ENCODE results near the gene ARMH1. TPM values are rescaled to one million over a fixed set of nuclear protein-coding genes. Genes with fewer than 3 reads are reported as not detected.

ARMH1 gene
- total RNA-seq, result 0.22 and 3.9 TPM in 2 replicates

DNA sequence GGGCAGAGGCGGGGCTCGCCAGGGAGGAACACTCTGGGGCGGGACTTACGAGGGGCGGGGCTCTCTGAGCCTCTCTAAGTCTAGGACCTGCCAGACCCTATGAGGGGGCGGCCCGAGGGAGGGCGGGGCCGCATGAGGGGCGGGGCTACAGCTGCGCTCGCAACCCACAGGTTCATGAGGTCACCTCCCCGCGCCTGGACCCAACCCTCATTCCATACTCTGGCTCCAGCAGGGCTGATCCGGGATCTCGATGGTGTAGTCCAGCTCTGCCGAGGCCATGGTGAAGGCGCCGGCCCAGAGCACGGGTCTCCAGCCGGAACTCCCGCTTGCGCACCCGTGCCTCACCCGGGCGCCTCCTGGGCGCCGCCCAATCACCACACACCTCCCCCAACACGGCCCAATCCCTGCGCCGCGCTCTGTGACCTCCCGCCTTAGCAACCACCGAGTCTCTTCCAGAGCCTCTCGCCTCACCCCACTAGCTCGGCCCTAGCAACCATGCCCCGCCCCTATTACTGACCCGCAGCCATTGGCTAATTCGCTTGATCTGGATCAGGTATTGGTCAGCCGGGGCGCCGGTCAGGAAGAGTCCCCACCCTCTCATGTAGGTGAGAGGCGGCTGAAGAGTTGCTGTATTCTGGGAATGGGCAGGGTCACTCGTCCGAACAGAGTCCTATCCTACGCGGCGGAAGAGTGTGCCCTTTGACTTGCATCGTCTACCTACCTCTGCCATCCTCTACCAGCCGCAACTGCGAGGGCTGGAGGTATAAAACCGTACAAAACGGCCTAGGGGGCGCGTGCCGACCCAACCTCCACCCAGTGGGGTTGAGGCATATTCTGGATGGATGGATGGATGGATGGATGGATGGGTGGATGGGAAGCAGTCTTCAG is at the start of gene ARMH1, which contains the start of gene TMEM53:
TSS of gene ARMH1 (plus strand) at position 602 of the 888 bp plus-strand sequence. CDS start 14,984 bp downstream, outside the sequence.
TSS of gene TMEM53 (minus strand) at position 369 of the 888 bp plus-strand sequence. CDS start at position 279, 90 bp downstream.

DNA sequence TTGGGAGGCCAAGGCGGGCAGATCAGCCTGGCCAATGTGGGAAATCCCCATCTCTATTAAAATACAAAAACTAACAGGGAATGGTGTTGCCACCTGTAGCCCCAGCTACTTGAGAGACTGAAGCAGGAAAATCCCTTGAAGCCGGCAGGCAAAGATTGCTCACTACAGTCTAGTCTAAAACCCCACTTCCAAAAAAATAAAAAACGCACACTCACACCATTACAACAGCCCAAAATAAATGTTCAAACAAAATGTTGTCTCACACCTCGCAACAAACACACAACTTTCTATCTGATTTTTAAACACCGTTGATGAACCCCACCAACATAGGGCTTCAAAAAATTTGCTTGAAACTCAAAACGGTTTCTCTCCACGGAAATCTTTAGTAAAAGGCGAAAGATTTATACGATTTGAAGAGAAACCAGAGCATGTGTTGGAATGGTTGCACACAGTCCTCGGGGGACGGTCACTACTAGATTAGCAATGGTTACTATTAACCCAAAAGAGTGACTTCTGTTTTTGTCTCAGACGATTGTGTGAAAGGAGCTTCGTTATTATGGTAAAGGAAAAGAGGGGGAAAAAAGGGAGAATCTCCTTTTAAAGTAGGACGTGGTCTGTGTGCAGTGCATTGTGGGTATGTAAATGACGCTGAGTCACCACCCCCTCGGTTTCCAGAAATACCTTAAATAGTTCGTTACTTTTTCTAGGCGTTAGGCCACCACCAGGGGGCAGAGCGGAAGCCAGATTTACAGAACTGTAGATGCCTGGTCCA is 56.4 kb downstream of the ARMH1 start, which contains the start of gene RNU5D-1:
TSS of gene RNU5D-1 (minus strand) at position 430 of the 772 bp plus-strand sequence.

DNA sequence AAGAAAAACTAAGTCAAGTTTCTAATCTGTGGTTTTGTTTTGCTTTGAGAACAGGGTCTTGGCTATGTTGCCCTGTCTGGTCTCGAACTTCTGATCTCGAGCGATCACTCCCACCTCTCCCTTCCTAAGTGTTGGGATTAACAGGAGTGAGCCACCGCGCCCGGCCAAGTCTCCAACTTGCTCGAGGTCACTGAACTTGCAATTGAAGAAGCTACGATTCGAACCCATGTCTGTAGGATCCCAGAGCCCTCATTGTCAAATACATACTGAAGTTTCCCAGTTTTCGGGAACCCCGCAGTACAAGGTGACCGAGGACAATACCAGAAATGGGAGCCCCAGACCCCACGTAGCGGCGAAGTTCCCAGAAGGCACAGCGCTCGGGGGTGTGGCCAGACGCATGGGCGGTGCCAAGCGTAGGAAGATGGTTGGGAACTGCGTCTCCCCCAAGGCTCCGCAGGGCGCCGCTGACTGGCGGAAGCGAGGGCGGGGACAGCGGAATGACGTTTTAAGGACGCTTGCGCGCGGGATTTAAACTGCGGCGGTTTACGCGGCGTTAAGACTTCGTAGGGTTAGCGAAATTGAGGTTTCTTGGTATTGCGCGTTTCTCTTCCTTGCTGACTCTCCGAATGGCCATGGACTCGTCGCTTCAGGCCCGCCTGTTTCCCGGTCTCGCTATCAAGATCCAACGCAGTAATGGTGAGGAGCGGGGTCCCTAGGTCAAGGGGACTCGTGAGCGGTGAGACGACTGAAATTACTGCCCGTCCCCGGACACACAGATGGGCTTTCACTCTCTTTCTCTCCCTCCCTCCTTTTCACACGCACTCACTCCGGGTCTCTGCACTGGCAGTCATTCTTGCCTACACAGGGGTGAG is 65.0 kb downstream of the ARMH1 start, which contains the start of gene KIF2C:
TSS of gene KIF2C (plus strand) at position 531 of the 872 bp plus-strand sequence. CDS start at position 627, 96 bp downstream.

Small RNA genes within 50 kb of the gene (small RNA-seq; reads per million reads assigned to genes)
- gene RNU5D-1 (286 reads per million, percentile 99 among the genes with 10 or more reads in this experiment), gene RNU5F-1 (185 reads per million, percentile 99 among the genes with 10 or more reads in this experiment)

Other genes starting within 250 kb of the ARMH1 start
- 7.1 and 15.8 TPM in 2 replicates for gene TMEM53, start 233 bp upstream of the ARMH1 start, total RNA-seq
- gene RNU5D-1, start 56.5 kb downstream of the ARMH1 start, total RNA-seq, result not detected in 2 replicates
- gene KIF2C, start 65.1 kb downstream of the ARMH1 start, total RNA-seq, result 4.3 and 11.2 TPM in 2 replicates
- 1,100 and 1,117 TPM in 2 replicates for gene RPS8, start 100.8 kb downstream of the ARMH1 start, total RNA-seq
- gene BEST4, start 113.5 kb downstream of the ARMH1 start, total RNA-seq, result under 0.01 and 0.11 TPM in 2 replicates
- 6.3 and 18.9 TPM in 2 replicates for gene PLK3, start 125.7 kb downstream of the ARMH1 start, total RNA-seq
- 2.4 TPM in 1 of 2 replicates, not detected in the other for gene DYNLT4, start 132.6 kb downstream of the ARMH1 start, total RNA-seq
- 8.6 and 11.8 TPM in 2 replicates for gene BTBD19, start 133.8 kb downstream of the ARMH1 start, total RNA-seq
- under 0.01 TPM in 1 of 2 replicates, not detected in the other for gene PTCH2, start 168.5 kb downstream of the ARMH1 start, total RNA-seq